RPMI8226 (cell line): Measurements from ENCODE around the gene KIF15.

Source experiments
- DNase-seq: peaks from one replicate; pipeline ENCODE4 v3.0.0-alpha.2; 2015

Gene KIF15

GRCh38 chr3:44885618-44886017, 124.0 kb downstream of the KIF15 start:
- no peak for DNase-seq

DNA sequence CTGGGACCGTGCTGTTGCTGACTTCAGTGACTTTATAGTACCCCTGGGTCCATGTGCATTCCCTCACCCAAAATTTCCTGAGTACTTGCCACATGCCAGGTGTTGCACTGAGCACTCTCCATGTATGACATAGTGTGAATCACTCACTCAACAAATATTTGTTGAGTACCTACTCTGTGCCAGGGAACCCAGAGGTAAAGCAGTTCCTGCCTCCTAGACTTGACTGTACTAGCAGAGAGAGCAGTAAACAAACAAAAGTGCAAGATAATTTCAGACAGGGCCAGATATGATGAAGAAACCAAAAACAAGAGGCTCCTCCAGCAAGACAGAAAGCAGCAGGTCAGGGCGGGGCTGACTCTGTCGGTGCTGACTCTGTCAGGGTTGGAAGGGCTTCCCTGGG, 125.0 kb downstream of the KIF15 start:
- DNase-seq, result no peak

DNA sequence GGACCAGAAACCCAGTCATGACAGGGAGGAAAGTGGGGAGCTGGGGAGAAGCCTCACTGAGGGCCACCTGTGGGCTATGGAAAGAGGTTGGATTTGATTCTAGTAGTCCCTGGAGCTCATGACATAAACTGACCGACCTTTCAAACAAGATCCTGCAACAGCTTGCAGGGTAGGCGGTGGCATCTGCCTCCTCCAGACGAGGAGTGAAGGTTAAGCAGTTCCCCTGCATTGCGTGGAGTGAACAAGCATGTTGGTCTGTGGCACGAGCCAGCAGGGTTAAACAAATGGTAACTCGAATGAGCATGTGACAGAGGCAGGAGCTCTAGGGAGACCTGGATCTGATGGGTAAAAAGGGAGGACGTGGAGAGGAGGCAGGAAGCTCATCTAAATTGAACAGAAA, 125.5 kb downstream of the KIF15 start:
- DNase-seq, result no peak

DNA sequence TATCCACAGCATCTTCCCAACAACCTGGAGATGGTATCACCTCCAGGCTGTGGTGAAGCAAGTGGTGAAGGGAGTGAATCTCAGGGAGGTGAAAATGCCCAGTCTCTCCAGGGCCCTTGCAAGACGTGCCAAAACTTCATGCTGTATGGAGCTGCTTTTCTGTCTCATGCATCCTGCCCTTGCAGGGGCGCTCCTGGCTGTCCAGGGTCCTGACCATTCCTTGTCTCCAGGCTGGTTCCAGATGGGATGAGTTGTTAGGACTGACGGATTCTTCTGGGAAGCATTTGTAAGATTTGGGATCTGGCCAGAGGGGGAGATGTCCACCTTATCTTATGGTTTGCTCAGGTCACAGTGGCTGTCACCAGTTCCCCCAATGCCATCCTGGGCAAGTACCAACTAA, 128.7 kb downstream of the KIF15 start:
- DNase-seq, result no peak

DNA sequence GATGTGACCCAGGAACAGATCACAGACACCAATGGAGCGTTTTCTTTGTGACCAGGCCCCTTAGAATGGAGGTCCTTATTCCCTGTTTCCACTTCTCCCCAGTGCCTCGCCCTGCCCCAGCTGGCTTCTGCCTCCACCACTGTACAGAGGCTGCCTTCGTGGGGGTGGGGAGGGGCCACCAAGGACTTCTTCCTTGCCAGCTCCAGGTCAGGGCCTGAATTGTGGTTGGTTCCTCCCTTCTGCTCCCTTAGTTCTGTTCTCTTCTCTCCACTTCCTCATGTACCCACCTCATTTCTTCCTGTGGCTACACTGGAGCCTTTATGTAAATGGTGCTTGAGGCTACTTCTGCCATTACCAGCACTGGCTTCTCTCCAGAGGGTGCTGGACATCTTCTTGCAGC, 129.3 kb downstream of the KIF15 start:
- DNase-seq, result no peak

GRCh38 chr3:44892689-44893088, 131.1 kb downstream of the KIF15 start:
- DNase-seq, result no peak

- DNase-seq, result no peak
These were observed 131.5 kb downstream of the KIF15 start for GRCh38 chr3:44893097-44893496.

- no peak for DNase-seq
These were observed 132.9 kb downstream of the KIF15 start for GRCh38 chr3:44894485-44894884.

DNA sequence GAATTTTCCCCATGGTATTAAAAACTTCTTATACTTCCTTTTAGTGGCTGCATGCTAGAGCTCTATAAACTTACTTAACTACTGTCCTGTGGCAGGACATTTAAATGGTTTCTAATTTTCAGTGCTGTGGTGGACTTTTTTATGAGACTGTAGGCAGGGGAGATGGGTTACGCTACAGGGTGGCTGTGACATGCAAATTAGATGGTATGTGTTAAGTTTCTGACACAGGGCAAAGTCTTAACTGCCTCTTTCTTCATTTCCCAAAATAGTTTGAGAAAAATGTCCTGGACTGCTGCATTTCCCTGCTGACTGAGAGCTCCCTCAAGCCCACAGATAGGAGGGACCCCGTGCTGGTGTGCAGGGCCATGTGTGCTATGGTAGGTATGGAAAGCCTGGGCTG, 134.8 kb downstream of the KIF15 start:
- DNase-seq, result no peak

GRCh38 chr3:44899683-44900367, 138.2 kb downstream of the KIF15 start:
- DNase-seq, result no peak

GRCh38 chr3:44902628-44903027, 141.0 kb downstream of the KIF15 start:
- no peak for DNase-seq
